ENCODE data around the gene ERI3.

Gene ERI3

GRCh38 chr1:44239961-44240371 is 115.1 kb downstream of the ERI3 start:
- in situ Hi-C loops (cut with MboI; ENCODE audit: low sequenced_read_pairs) = no loop called here

- in situ Hi-C loops (cut with MboI; ENCODE audit: low sequenced_read_pairs) = no loop called here
Observed at GRCh38 chr1:44239331-44239960, 115.6 kb downstream of the ERI3 start.

GRCh38 chr1:44238660-44239059 is 116.4 kb downstream of the ERI3 start:
- in situ Hi-C loops (cut with MboI; ENCODE audit: low sequenced_read_pairs) = no loop called here

- in situ Hi-C loops (cut with MboI; ENCODE audit: low sequenced_read_pairs) = no loop called here
Observed at GRCh38 chr1:44237721-44238457, 117.2 kb downstream of the ERI3 start.

- in situ Hi-C loops (cut with MboI; ENCODE audit: low sequenced_read_pairs) = no loop called here
Observed at GRCh38 chr1:44236490-44237272, 118.4 kb downstream of the ERI3 start.

GRCh38 chr1:44235808-44236207 is 119.2 kb downstream of the ERI3 start:
- in situ Hi-C loops (cut with MboI; ENCODE audit: low sequenced_read_pairs) = no loop called here

GRCh38 chr1:44233593-44233992 is 121.5 kb downstream of the ERI3 start:
- in situ Hi-C loops (cut with MboI; ENCODE audit: low sequenced_read_pairs) = no loop called here

GRCh38 chr1:44230796-44231195 is 124.3 kb downstream of the ERI3 start:
- in situ Hi-C loops (cut with MboI; ENCODE audit: low sequenced_read_pairs) = no loop called here

- in situ Hi-C loops (cut with MboI; ENCODE audit: low sequenced_read_pairs) = no loop called here
Observed at GRCh38 chr1:44229435-44230167, 125.5 kb downstream of the ERI3 start.

GRCh38 chr1:44228218-44228617 is 126.8 kb downstream of the ERI3 start:
- in situ Hi-C loops (cut with MboI; ENCODE audit: low sequenced_read_pairs) = no loop called here

GRCh38 chr1:44227211-44227610 is 127.8 kb downstream of the ERI3 start:
- in situ Hi-C loops (cut with MboI; ENCODE audit: low sequenced_read_pairs) = no loop called here

GRCh38 chr1:44225761-44226160 is 129.3 kb downstream of the ERI3 start:
- in situ Hi-C loops (cut with MboI; ENCODE audit: low sequenced_read_pairs) = no loop called here

GRCh38 chr1:44223187-44223610 is 131.9 kb downstream of the ERI3 start:
- in situ Hi-C loops (cut with MboI; ENCODE audit: low sequenced_read_pairs) = no loop called here

GRCh38 chr1:44222397-44223186 is 132.5 kb downstream of the ERI3 start:
- in situ Hi-C loops (cut with MboI; ENCODE audit: low sequenced_read_pairs) = no loop called here

GRCh38 chr1:44221769-44222168 is 133.3 kb downstream of the ERI3 start:
- in situ Hi-C loops (cut with MboI; ENCODE audit: low sequenced_read_pairs) = no loop called here

GRCh38 chr1:44220755-44221154 is 134.3 kb downstream of the ERI3 start:
- in situ Hi-C loops (cut with MboI; ENCODE audit: low sequenced_read_pairs) = no loop called here

GRCh38 chr1:44220001-44220751 is 134.9 kb downstream of the ERI3 start:
- in situ Hi-C loops (cut with MboI; ENCODE audit: low sequenced_read_pairs) = no loop called here

GRCh38 chr1:44219301-44219626 is 135.8 kb downstream of the ERI3 start:
- in situ Hi-C loops (cut with MboI; ENCODE audit: low sequenced_read_pairs) = no loop called here

GRCh38 chr1:44218503-44219300 is 136.4 kb downstream of the ERI3 start:
- in situ Hi-C loops (cut with MboI; ENCODE audit: low sequenced_read_pairs) = no loop called here
